HL-60/S4 treated with phorbol 12-myristate 13-acetate at 8.2 ng/mL for 4 days and 3 days (cell line): Measurements from ENCODE around the gene RNF187.
"Not testable (repeated sequence)": the region's sequence is repeated elsewhere in the genome, so short reads cannot be mapped to it uniquely, and the experiment has no call there.

ENCODE experiments used
- in situ Hi-C: fragments of 300-500 bp; cut with MboI; formaldehyde crosslinking; loops from 2 replicates; pipeline ENCODE4 v1.15.0; 2022; ENCODE audit warnings: low sequenced_read_pairs

The RNF187 gene

DNA sequence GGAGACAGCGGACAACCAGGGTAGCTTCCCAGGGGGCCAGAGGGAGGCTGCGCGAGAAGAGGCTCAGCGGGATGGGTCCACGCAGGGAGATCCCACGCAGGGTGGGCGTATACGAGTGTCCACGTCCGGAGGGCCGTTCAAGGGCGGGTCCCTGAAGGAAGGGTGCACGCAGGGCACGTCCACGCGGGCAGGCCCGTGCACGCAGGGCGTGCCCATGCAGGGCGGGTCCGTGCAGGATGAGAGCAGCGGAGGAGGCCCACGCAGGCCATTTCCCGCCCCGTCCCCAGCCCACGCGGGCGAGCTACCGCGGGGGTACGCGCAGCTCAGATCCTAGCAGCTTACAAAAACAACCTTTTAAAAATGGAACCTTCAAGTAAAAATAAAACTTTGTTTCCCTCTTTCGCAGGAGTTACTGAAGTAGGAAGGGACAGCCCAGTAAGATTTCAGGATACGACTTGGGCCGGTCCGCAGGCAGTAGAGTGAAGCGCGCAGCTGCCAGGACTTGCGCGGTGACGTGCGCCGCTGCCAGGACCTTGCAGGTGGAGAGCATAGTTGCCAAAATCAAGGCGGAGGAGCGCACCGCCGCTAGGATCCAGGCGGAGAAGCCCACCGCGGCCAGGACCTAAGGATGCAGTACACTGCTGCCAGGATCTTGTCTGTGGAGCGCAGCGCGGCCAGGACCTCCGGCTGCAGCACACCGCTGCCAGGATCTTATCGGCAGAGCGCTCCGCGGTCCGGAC lies 416 bp upstream of the RNF187 start:
- in situ Hi-C loops: no loop called here

- in situ Hi-C loops: no loop called here
Observed at GRCh38 chr1:228488125-228488817, 1.1 kb downstream of the RNF187 start.

DNA sequence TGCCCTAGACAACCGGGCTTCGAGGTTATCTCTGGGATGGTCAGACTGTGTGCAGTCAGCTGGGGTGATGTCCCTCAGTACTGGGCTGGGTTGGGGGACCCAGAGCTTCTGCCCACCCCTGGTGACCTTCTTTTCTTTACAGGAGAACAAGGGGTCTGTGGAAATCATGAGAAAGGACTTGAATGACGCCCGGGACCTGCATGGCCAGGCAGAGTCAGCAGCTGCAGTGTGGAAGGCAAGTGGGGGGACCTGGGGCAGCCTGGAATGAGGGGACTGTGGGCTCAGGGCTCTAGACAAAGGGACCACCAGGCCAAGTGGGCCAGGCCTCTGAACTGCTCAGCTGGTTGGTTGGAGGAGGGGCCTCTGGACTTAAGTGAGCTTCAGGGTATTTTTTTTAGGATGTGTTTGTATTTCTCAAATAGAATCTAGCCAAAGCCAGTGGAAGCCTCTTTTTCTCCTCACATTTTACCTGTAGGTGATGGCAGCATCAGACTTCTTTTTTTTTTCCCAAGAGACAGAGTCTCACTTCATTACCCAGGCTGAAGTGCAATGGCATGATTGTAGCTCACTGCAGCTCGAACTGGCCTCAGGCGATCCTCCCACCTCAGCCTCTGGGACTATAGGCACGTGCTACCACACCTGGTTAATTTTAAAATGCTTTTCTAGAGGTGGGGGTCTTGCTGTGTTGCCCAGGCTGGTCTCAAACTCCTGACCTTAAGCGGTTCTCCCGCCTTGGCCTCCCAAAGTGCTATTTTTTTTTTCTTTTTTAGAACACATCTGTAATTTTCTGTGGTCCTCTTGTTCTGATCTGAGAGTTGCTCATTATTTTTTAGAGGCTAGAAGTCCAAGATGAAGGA lies 1.9 kb downstream of the RNF187 start:
- in situ Hi-C loops: no loop called here

- in situ Hi-C loops: no loop called here
Observed at GRCh38 chr1:228490120-228491078, 3.2 kb downstream of the RNF187 start.

DNA sequence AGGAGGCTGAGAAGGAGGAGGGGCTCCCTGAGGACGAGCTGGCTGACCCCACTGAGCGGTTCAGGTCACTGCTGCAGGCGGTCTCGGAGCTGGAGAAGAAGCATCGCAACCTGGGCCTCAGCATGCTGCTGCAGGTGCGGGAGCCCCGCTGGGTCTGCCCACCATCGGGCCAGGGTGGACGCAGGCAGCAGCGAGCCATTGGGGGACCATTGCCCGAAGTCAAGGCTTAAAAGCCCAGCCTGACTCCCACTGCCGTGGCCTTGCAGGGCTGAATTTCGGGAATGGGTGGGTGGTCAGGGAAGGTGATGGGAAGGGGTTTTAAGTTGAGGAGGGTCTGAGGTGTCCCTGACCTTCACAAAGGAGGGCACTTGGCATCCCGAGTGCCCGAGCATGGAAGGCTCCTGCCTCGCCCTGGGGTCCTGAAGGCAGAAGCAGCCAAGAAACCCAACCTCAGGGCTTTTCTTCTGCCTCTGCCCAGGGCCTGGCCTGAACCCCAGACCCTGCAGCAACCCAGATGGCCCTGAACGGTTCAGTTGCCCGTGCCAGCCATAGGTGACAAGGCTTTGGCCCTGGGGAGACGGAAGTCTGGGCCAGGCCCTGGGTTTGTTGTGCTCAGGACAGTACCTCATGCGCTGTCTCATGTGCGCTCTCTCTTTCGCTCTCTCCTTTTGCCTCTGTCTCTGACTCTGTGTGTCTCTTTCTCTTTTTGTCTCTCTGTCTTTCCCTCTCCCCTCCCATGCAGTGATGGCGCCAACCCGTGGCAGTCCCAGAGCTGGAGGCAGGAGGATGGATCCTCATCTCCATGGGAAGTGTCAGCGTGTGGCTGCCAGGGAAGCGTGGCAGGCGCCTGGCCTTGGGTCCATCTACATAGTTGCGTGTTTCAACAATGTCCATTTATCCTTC lies 6.2 kb downstream of the RNF187 start:
- in situ Hi-C loops: no loop called here

DNA sequence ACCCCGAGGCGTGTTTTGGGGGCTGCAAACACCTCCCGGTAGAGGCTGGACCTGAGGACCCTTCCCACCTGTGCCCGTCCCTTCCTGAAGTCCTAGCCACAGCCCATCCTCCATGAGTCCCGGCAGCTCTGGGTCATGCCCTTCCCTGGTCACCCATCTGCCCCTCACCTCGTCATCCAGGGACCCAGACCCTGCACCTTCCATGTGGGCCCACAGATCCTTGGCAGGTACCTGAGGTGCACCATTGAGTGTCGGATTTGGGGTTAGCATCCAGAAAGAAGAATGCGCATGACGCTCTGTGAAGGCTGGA lies 6.8 kb downstream of the RNF187 start:
- in situ Hi-C loops: no loop called here

DNA sequence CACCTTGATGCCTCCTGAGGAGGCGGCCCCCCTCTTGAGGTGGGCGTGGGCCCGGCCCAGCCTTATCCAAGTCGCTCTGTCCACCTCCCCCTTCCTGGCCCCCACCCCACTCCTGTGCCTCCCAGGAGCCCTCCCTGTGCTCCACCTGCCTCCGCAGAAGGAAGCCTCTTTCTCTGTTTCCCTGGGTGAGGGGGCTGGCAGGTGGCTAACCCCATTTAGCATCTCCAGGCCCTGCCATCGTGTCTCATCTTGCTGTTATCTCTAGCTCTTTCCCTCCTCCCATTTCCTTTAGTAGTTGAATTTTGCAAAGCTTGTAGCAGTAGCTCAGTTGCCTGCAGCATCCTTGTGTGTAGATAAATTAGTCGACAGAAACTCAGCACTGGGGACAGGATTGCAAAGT lies 7.2 kb downstream of the RNF187 start:
- in situ Hi-C loops: no loop called here

GRCh38 chr1:228494970-228495853 lies 8.0 kb downstream of the RNF187 start:
- in situ Hi-C loops: no loop called here

DNA sequence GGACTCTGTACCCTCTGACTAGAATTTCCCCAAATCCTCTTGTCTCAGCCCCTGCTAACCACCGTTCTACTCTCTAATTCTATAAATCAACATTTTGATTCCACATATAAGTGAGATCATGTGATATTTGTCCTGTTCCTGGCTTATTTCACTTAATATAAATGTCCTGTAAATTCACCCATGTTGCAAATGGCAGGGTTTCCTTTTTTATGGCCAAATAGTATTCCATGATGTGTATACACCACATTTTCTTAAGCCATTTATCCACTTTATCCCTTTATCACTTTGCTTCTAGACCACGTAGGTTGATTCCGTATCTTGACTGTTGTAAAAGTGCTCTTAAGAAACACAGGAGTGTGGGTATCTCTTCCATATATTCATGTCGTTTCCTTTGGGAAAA lies 8.9 kb downstream of the RNF187 start:
- in situ Hi-C loops: no loop called here

GRCh38 chr1:228496494-228496893 lies 9.3 kb downstream of the RNF187 start:
- in situ Hi-C loops: no loop called here

- in situ Hi-C loops: no loop called here
Observed at GRCh38 chr1:228497206-228497605, 10.0 kb downstream of the RNF187 start.

- in situ Hi-C loops: no loop called here
Observed at GRCh38 chr1:228497817-228498216, 10.6 kb downstream of the RNF187 start.

DNA sequence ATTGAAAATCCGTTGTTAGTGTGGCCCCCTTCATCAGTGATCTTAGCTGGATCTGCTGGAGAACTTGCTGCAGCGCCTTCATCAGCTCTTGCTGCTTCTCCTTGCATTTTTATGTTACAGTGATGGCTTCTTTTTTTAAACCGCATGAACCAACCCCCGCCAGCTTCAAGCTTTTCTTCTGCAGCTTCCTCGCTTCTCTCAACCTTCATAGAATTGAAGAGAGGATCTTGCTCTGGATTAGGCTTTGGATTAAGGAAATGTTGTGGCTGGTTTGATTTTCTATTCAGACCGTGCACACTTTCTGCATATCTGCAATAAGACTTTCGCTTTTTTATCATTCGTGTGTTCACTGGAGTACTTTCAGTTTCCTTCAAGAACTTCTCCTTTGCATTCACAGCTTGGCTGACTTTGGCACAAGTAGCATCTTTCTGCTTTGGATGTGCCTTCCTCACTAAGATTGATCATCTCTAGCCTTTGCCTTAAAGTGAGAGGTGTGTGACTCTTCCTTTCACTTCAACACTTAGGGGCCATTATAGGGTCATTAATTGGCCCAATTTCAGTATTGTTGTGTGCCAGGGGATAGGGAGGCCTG lies 13.1 kb downstream of the RNF187 start:
- in situ Hi-C loops: no loop called here

DNA sequence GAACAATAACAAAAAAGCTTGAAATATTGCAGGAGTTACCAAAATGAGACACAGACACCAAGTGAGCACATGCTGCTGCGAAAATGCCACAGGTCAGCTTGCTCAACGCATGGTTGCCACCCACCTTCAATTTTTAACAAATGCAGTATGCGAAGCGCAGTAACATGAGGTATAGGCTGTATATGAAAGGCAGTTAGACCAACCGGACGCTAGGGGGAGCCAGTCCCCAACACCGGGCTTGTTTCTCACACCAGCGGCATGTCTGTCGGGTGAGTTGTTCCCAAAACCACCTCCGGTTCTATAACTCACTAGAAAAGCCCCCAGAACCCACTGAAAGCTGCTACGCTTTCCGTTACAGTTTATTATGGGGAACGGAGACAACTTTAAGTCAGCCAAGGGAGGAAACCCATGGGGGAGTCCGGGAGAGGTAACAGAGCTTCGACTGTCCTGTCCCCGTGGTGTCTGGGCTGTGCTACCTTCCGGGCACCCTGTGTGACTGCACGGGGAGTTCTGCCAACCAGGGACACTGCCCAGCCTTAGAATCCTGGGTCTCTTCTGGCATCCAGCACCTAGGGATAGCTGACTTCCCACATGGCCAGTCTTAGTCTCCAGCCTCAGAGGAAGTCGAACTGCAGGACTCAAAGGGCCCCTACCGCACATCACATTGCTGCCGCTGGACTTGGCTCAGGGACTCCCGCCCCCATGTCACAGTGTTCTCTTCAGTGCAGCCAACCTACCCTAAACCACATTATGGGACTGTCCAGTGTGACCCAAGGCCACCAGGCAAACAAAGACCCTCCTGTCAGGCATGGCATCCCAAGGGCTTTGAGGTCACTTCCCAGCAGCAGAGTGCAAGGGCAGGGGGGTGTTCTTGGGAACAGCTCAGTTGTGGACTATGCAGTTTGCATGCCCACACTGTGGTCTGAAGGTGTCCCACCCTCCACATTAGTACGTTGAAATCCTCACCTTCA lies 14.0 kb downstream of the RNF187 start:
- in situ Hi-C loops: no loop called here

DNA sequence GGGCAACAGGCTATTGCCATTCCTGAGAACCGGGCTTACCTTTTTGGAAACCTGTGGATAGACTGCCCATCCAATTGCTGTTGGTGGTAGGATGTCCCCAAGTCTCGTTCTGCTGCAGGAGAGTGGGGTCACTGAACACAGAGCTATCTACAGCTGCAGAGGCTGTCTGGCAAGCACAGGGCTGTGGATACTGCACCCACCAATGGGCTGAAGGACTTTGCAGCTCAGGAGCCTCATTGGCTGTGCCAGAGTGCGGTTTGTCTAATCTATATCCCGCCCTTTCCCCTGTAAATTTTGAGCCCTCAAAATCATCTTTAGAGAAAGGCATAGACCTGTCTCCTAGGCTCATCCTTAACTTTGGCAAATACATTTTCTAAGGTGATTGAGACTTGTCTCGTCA lies 15.3 kb downstream of the RNF187 start:
- in situ Hi-C loops: no loop called here

- in situ Hi-C loops: not testable (repeated sequence)
Observed at GRCh38 chr1:228505944-228506343, 18.8 kb downstream of the RNF187 start.

GRCh38 chr1:228507961-228508652 lies 20.9 kb downstream of the RNF187 start:
- in situ Hi-C loops: no loop called here
